Spleen (tissue), 3 donors: ENCODE data around the gene ENTPD1.

Experiments
- POLR2A ChIP-seq, 3 donors: fragments of 450-650 bp; IDR thresholded peaks; one replicate each; pipeline ENCODE4 v1.5.1; 2017; ENCODE audit warnings: antibody characterized with exemption in 3 of 3, mild to moderate bottlenecking in 1 of 3
- POLR2AphosphoS5 ChIP-seq, 3 donors: sonication (generic); formaldehyde crosslinking; IDR thresholded peaks; one replicate each; pipeline ENCODE4 v1.5.1; 2017; ENCODE audit warnings: antibody characterized with exemption in 3 of 3

DNA sequence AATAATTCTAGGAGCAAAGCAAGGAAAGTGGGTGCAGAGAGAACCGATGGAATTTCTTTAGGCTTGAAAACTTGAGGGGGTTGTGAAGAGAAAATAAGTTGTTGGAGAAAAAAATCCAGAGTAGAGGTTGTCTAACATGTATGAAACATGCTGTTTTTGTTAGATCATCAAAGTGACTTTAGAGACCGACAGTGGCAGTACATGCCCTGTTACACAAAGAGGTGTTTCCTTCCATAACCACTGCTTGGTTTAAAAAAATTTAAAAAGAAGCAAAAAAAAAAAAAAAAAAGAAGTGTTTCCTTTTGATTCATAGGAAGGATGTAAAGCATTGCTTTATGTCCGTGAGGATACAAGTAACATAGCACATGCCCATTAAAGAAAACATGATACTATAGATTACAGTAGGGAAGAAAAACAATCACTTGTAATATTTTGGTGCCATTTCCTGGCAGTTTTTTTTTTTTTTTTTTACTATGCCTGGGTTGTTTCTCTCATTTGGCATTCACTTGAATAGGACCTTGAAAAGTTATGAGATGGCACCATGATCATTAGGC, 6.1 kb downstream of the ENTPD1 start:
- TF ChIP-seq POLR2A (IDR thresholded peaks at IDR 0.05) (no peak), POLR2AphosphoS5 (IDR thresholded peaks at IDR 0.05) (no peak)
